ENCODE measurements around the gene HUWE1. TPM values are rescaled to one million over a fixed set of nuclear protein-coding genes. Genes with fewer than 3 reads are reported as not detected.
"Not testable (repeated sequence)": the region's sequence is repeated elsewhere in the genome, so short reads cannot be mapped to it uniquely, and the experiment has no call there.

Gene HUWE1
- total and polyA plus RNA-seq, 2 donors, result 54.1 to 91.4 TPM

- 84% methylated on average over 4 of the region's 4 CpGs for WGBS
- Histone ChIP-seq H3K36me3 (ENCODE audit: insufficient read depth) (peaks cover 13% of the 10 kb centered on the region), H3K4me1 (ENCODE audit: insufficient read depth) (no peaks in the 10 kb centered on the region)
Observed at GRCh38 chrX:53563324-53563723, 123.2 kb downstream of the HUWE1 start.

GRCh38 chrX:53561912-53562311, 124.6 kb downstream of the HUWE1 start:
- H3K27ac ChIP-seq (ENCODE audit: low read depth), result no peak overlapping the region
- no peak for DNase-seq (ENCODE audit: extremely low spot score)
- no peak overlapping the region for H3K4me3 ChIP-seq (ENCODE audit: low read depth, low read length)
- no peaks in the 10 kb centered on the region for H3K4me1 ChIP-seq (ENCODE audit: insufficient read depth)
- 90% methylated on average over 3 of the region's 3 CpGs for WGBS
- H3K36me3 ChIP-seq (ENCODE audit: insufficient read depth), result peaks cover 13% of the 10 kb centered on the region

More at GRCh38 chrX:53563324-53563723, 123.2 kb downstream of the HUWE1 start:
- no peak overlapping the region for H3K27ac ChIP-seq (ENCODE audit: low read depth)
- DNase-seq (ENCODE audit: extremely low spot score), result no peak
- H3K4me3 ChIP-seq (ENCODE audit: low read depth, low read length), result no peak overlapping the region

- DNase-seq (ENCODE audit: extremely low spot score), result no peak
- Histone ChIP-seq H3K27ac (ENCODE audit: low read depth) (no peak overlapping the region), H3K36me3 (ENCODE audit: insufficient read depth) (peaks cover 13% of the 10 kb centered on the region), H3K4me3 (ENCODE audit: low read depth, low read length) (no peak overlapping the region), H3K4me1 (ENCODE audit: insufficient read depth) (no peaks in the 10 kb centered on the region)
- 92% methylated on average over 6 of the region's 6 CpGs for WGBS
Observed at GRCh38 chrX:53558646-53559045, 127.9 kb downstream of the HUWE1 start.

- DNase-seq (ENCODE audit: extremely low spot score), result no peak
- Histone ChIP-seq H3K4me3 (ENCODE audit: low read depth, low read length) (no peak overlapping the region), H3K27ac (ENCODE audit: low read depth) (no peak overlapping the region), H3K36me3 (ENCODE audit: insufficient read depth) (peaks cover 16% of the 10 kb centered on the region), H3K4me1 (ENCODE audit: insufficient read depth) (no peaks in the 10 kb centered on the region)
- 88% methylated on average over 3 of the region's 3 CpGs for WGBS
Observed at GRCh38 chrX:53556868-53557267, 129.7 kb downstream of the HUWE1 start.

- Histone ChIP-seq H3K36me3 (ENCODE audit: insufficient read depth) (peaks cover 22% of the 10 kb centered on the region), H3K4me3 (ENCODE audit: low read depth, low read length) (no peak overlapping the region), H3K27ac (ENCODE audit: low read depth) (no peak overlapping the region), H3K4me1 (ENCODE audit: insufficient read depth) (no peaks in the 10 kb centered on the region)
- no peak for DNase-seq (ENCODE audit: extremely low spot score)
- WGBS, result 97% methylated on average over 18 of the region's 18 CpGs
Observed at GRCh38 chrX:53550756-53551463, 135.6 kb downstream of the HUWE1 start.

- DNase-seq (ENCODE audit: extremely low spot score), result no peak
- H3K36me3 ChIP-seq (ENCODE audit: insufficient read depth), result peaks cover 25% of the 10 kb centered on the region
- 98% methylated on average over 12 of the region's 12 CpGs for WGBS
- H3K4me1 ChIP-seq (ENCODE audit: insufficient read depth), result no peaks in the 10 kb centered on the region
- H3K4me3 ChIP-seq (ENCODE audit: low read depth, low read length), result no peak overlapping the region
- H3K27ac ChIP-seq (ENCODE audit: low read depth), result no peak overlapping the region
Observed at GRCh38 chrX:53547668-53548067, 138.9 kb downstream of the HUWE1 start.

GRCh38 chrX:53544936-53545335, 141.6 kb downstream of the HUWE1 start:
- no peak overlapping the region for H3K27ac ChIP-seq (ENCODE audit: low read depth)
- 96% methylated on average over 9 of the region's 9 CpGs for WGBS
- peaks cover 11% of the 10 kb centered on the region for H3K36me3 ChIP-seq (ENCODE audit: insufficient read depth)
- DNase-seq (ENCODE audit: extremely low spot score), result no peak
- H3K4me1 ChIP-seq (ENCODE audit: insufficient read depth), result no peaks in the 10 kb centered on the region
- H3K4me3 ChIP-seq (ENCODE audit: low read depth, low read length), result no peak overlapping the region

GRCh38 chrX:53538781-53539180, 147.7 kb downstream of the HUWE1 start:
- H3K4me3 ChIP-seq (ENCODE audit: low read depth, low read length), result no peak overlapping the region
- WGBS, result 69% methylated on average over 8 of the region's 8 CpGs
- no peak overlapping the region for H3K27ac ChIP-seq (ENCODE audit: low read depth)
- peaks cover 2% of the 10 kb centered on the region for H3K36me3 ChIP-seq (ENCODE audit: insufficient read depth)
- no peaks in the 10 kb centered on the region for H3K4me1 ChIP-seq (ENCODE audit: insufficient read depth)
- DNase-seq (ENCODE audit: extremely low spot score), result no peak

GRCh38 chrX:53531255-53531966, 155.1 kb downstream of the HUWE1 start:
- not testable (repeated sequence) for DNase-seq (ENCODE audit: extremely low spot score); H3K27ac ChIP-seq (ENCODE audit: low read depth); H3K4me3 ChIP-seq (ENCODE audit: low read depth, low read length); H3K4me1 ChIP-seq (ENCODE audit: insufficient read depth); H3K36me3 ChIP-seq (ENCODE audit: insufficient read depth)
- 79% methylated on average over 21 of the region's 21 CpGs for WGBS

- DNase-seq (ENCODE audit: extremely low spot score), result no peak
- no peak overlapping the region for H3K4me3 ChIP-seq (ENCODE audit: low read depth, low read length)
- no peaks in the 10 kb centered on the region for H3K4me1 ChIP-seq (ENCODE audit: insufficient read depth)
- H3K36me3 ChIP-seq (ENCODE audit: insufficient read depth), result no peaks in the 10 kb centered on the region
- H3K27ac ChIP-seq (ENCODE audit: low read depth), result no peak overlapping the region
Observed at GRCh38 chrX:53526999-53527398, 159.5 kb downstream of the HUWE1 start.

- Histone ChIP-seq H3K27ac (ENCODE audit: low read depth) (no peak overlapping the region), H3K4me3 (ENCODE audit: low read depth, low read length) (no peak overlapping the region), H3K36me3 (ENCODE audit: insufficient read depth) (no peaks in the 10 kb centered on the region), H3K4me1 (ENCODE audit: insufficient read depth) (no peaks in the 10 kb centered on the region)
- WGBS, result 98% methylated on average over 2 of the region's 2 CpGs
- no peak for DNase-seq (ENCODE audit: extremely low spot score)
Observed at GRCh38 chrX:53511322-53511721, 175.2 kb downstream of the HUWE1 start.

GRCh38 chrX:53504035-53504434, 182.5 kb downstream of the HUWE1 start:
- WGBS, result 90% methylated on average over 19 of the region's 28 CpGs
- H3K4me1 ChIP-seq (ENCODE audit: insufficient read depth); H3K27ac ChIP-seq (ENCODE audit: low read depth); DNase-seq (ENCODE audit: extremely low spot score); H3K36me3 ChIP-seq (ENCODE audit: insufficient read depth); H3K4me3 ChIP-seq (ENCODE audit: low read depth, low read length): not testable (repeated sequence)

GRCh38 chrX:53494436-53494835, 192.1 kb downstream of the HUWE1 start:
- DNase-seq (ENCODE audit: extremely low spot score), result no peak
- H3K27ac ChIP-seq (ENCODE audit: low read depth), result no peak overlapping the region
- no peaks in the 10 kb centered on the region for H3K36me3 ChIP-seq (ENCODE audit: insufficient read depth)
- H3K4me1 ChIP-seq (ENCODE audit: insufficient read depth), result no peaks in the 10 kb centered on the region
- no peak overlapping the region for H3K4me3 ChIP-seq (ENCODE audit: low read depth, low read length)

- no peaks in the 10 kb centered on the region for H3K4me1 ChIP-seq (ENCODE audit: insufficient read depth)
- H3K36me3 ChIP-seq (ENCODE audit: insufficient read depth), result no peaks in the 10 kb centered on the region
- H3K4me3 ChIP-seq (ENCODE audit: low read depth, low read length), result no peak overlapping the region
- DNase-seq (ENCODE audit: extremely low spot score), result no peak
- no peak overlapping the region for H3K27ac ChIP-seq (ENCODE audit: low read depth)
Observed at GRCh38 chrX:53486285-53486684, 200.2 kb downstream of the HUWE1 start.

Measured in urinary bladder (tissue), 4 donors.